Activated naive CD4-positive, alpha-beta T cell treated with anti-CD3 and anti-CD28 coated beads, Interleukin-2, amount 10 ng/mL, durations not matched to agents 7 days and 5 days (primary cell): ENCODE results near the gene LY6G5B.
A peak's percentile ranks its signal among the peaks of the same experiment; 100 is the strongest.

Experiments
- CTCF ChIA-PET: fragments of 350-600 bp; sonication (Branson Sonifier 250); formaldehyde crosslinking; loops from one replicate; lab custom pipeline; 2021; ENCODE audit warnings: antibody characterized with exemption; lab: Charles Lee
- DNase-seq: peaks from one replicate; pipeline ENCODE4 v3.0.0-alpha.2; 2020
- H3K27ac Mint-ChIP-seq: one replicate; pipeline ENCODE4 v1.8.0; 2021; ENCODE audit warnings: mild to moderate bottlenecking, moderate library complexity, mixed read lengths
- H3K27me3 Mint-ChIP-seq: one replicate; pipeline ENCODE4 v1.8.0; 2021; ENCODE audit warnings: mild to moderate bottlenecking, mixed read lengths
- H3K36me3 Mint-ChIP-seq: one replicate; pipeline ENCODE4 v1.8.0; 2021; ENCODE audit warnings: mixed read lengths
- H3K4me1 Mint-ChIP-seq: one replicate; pipeline ENCODE4 v1.8.0; 2021; ENCODE audit warnings: mixed read lengths
- H3K4me3 Mint-ChIP-seq: one replicate; pipeline ENCODE4 v1.8.0; 2021; ENCODE audit warnings: mild to moderate bottlenecking, moderate library complexity, mixed read lengths
- H3K9me3 Mint-ChIP-seq: one replicate; pipeline ENCODE4 v1.8.0; 2021; ENCODE audit warnings: mixed read lengths

Gene LY6G5B

GRCh38 chr6:31632279-31632946 is 37.4 kb upstream of the LY6G5B start:
- Mint-ChIP-seq H3K9me3 (no peaks in the 10 kb centered on the region), H3K27me3 (no peaks in the 10 kb centered on the region), H3K4me1 (peaks cover 2% of the 10 kb centered on the region), H3K27ac (peak overlapping the region; percentile 71), H3K36me3 (peaks cover 73% of the 10 kb centered on the region), H3K4me3 (no peak overlapping the region)
- no peak for DNase-seq
- CTCF ChIA-PET: interaction anchor here (1.2 kb wide), 1 partner anchor 198 kb away, joined by 6 read pairs; no protein-coding TSS in a partner anchor

- no peak for DNase-seq
- CTCF ChIA-PET: interaction anchor here (1.2 kb wide), 1 partner anchor 197 kb away, joined by 6 read pairs; no protein-coding TSS in a partner anchor
- Mint-ChIP-seq H3K36me3 (peaks cover 68% of the 10 kb centered on the region), H3K4me3 (no peak overlapping the region), H3K9me3 (no peaks in the 10 kb centered on the region), H3K27ac (no peak overlapping the region), H3K27me3 (no peaks in the 10 kb centered on the region), H3K4me1 (no peaks in the 10 kb centered on the region)
Observed at GRCh38 chr6:31633447-31633846, 36.3 kb upstream of the LY6G5B start.

DNA sequence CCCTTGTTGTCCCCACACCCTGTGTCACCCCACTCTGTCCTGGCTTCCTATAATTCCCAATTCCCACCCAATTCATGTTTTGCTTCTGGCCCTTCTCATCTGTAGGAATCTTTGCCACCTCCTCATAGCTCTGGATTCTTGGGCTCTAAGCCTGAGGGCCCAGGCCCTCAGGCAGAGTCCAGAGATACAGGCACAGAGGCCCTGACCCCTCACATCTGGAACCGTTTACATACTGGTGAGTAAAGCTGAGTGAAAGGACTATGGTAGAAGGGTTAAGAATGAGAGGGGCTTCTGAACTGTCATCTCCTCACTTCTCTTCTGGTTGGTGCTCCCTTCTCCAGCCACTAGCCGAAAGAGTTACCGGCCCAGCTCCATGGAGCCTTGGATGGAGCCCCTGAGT is 35.6 kb upstream of the LY6G5B start:
- Mint-ChIP-seq H3K27ac (peak overlapping the region; percentile 25), H3K27me3 (no peaks in the 10 kb centered on the region), H3K9me3 (no peaks in the 10 kb centered on the region), H3K4me1 (no peaks in the 10 kb centered on the region), H3K4me3 (no peak overlapping the region), H3K36me3 (peaks cover 67% of the 10 kb centered on the region)
- CTCF ChIA-PET: no interaction called here
- no peak for DNase-seq

DNA sequence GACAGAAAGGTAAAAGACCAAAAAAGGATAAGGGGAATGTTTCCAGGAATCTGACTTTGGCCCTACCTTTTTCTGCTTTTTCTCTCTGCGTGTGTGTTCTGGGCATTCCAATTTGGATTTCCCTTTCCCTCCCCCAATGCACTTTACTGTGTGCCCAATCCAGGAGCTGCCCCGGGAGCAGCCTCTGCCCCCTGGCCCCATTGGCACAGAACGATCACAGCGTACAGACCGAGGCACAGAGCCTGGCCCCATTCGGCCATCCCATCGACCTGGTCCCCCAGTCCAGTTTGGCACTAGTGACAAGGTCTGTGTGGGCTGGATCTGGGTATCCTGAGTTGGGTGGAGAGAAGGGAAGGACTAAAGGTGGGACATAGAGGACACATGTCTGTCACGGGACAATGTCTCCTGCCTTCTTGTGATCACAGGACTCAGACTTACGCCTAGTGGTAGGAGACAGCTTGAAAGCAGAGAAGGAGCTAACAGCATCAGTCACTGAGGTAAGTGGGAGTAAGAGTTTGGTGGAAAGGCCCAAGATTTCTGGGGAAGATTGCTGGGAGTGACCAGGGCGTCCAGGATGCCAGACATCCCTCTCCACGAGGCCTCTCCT is 34.7 kb upstream of the LY6G5B start:
- Mint-ChIP-seq H3K4me1 (no peaks in the 10 kb centered on the region), H3K9me3 (no peaks in the 10 kb centered on the region), H3K4me3 (no peak overlapping the region), H3K36me3 (peaks cover 65% of the 10 kb centered on the region), H3K27me3 (no peaks in the 10 kb centered on the region), H3K27ac (peak overlapping the region; percentile 9)
- CTCF ChIA-PET: no interaction called here
- DNase-seq: no peak

DNA sequence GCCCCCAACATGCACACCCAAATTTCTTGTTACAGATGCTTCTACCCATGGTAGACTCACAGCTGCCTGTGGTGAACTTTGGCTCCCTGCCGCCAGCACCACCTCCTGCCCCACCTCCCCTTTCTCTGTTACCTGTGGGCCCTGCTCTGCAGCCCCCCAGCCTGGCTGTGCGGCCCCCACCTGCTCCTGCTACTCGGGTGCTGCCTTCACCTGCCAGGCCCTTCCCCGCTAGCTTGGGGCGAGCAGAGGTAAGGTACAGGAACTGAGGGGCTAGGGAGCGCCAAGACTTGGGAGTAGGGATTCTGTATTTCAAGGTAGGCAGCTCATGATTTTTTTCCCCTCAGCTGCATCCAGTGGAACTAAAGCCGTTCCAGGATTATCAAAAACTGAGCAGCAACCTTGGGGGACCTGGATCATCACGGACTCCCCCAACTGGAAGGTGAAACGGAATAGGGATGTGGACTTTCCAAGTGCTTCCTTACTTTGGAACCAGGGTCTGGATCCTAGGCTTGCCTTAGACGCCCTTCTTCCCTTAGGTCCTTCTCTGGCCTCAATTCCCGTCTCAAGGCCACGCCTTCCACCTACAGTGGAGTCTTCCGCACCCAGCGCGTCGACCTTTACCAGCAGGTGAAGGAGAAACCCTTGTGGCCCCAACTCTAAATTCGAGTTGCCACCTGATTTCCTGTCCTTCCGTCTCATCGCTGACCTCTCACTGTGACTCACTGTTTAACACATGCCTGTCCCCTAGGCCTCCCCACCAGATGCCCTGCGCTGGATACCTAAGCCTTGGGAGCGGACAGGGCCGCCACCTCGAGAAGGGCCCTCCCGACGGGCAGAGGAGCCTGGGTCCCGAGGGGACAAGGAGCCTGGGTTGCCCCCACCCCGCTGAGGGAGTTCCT is 32.8 kb upstream of the LY6G5B start:
- CTCF ChIA-PET: no interaction called here
- no peaks in the 10 kb centered on the region for H3K4me1 Mint-ChIP-seq
- H3K4me3 Mint-ChIP-seq: no peak overlapping the region
- H3K9me3 Mint-ChIP-seq: no peaks in the 10 kb centered on the region
- H3K36me3 Mint-ChIP-seq: peaks cover 67% of the 10 kb centered on the region
- no peak for DNase-seq
- no peak overlapping the region for H3K27ac Mint-ChIP-seq
- no peaks in the 10 kb centered on the region for H3K27me3 Mint-ChIP-seq

DNA sequence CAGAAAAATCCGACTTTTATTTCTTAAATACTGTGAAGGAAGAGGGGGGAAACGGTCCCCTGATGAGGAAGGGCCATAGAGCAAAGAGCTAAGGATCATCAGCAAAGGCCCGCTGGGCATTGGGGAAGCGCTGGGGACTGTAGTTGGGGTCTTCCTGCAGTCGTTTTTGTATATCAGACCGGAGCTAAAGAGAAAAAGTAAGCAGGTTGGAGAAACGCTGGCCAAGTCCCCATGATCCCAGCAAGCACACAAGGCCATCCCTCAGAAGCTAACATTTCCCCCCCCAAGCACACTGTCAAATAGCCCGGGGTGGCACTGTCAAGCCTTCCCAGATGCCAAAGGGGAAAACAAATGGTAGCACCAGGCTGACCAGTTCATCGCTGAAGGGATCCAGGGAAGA is 30.7 kb upstream of the LY6G5B start:
- H3K9me3 Mint-ChIP-seq: no peaks in the 10 kb centered on the region
- no peaks in the 10 kb centered on the region for H3K4me1 Mint-ChIP-seq
- peaks cover 60% of the 10 kb centered on the region for H3K36me3 Mint-ChIP-seq
- H3K27ac Mint-ChIP-seq: no peak overlapping the region
- CTCF ChIA-PET: interaction anchor here (1.1 kb wide), 1 partner anchor 52 kb away, joined by 3 read pairs; no protein-coding TSS in a partner anchor
- no peak overlapping the region for H3K4me3 Mint-ChIP-seq
- H3K27me3 Mint-ChIP-seq: no peaks in the 10 kb centered on the region
- no peak for DNase-seq

DNA sequence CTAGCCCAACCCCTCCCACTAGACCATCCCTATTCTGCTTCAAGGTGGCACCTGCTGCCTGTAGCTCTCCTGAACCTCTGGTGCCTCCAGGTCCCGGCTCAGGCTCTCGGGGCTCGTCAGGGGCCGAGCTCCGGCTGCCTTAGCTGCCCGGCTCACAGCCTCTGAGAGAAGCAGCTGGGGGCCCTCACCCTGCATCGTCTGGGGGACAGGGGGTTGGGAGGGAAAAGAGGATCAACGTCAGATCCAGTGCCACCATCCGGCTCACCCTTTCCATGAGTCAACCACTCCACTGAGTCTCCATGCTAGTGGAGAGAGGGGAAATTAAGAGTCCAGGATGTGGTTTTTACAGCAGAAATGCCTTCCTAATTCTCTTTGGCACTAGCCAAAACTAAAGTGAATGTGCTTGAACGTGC is 30.3 kb upstream of the LY6G5B start:
- Mint-ChIP-seq H3K27me3 (no peaks in the 10 kb centered on the region), H3K4me3 (no peak overlapping the region), H3K4me1 (no peaks in the 10 kb centered on the region), H3K9me3 (no peaks in the 10 kb centered on the region), H3K36me3 (peaks cover 58% of the 10 kb centered on the region), H3K27ac (no peak overlapping the region)
- CTCF ChIA-PET: interaction anchor here (1.0 to 1.1 kb wide), 2 partner anchors 10 to 51 kb away, joined by 3 read pairs; no protein-coding TSS in a partner anchor
- DNase-seq: no peak

DNA sequence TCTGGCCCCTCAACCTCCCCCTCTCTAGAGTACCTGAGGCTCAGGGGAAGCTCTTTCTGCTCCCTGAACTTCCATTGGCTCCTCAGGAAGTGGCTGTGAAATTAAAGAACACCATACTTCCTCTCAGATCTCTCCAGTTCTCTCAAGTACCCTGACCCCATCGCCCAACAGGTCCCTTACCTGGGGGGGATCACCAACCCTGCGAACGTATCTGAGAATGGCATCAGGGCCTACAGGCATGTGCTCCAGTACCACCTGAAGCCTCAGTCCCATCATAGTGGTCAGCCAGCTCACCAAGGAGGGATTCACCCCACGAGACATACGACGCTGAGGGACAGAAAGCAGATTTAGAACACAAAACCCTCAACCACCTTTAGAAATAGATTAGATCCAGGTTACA is 29.2 kb upstream of the LY6G5B start:
- Mint-ChIP-seq H3K4me3 (no peak overlapping the region), H3K27me3 (no peaks in the 10 kb centered on the region), H3K27ac (peak overlapping the region; percentile 49), H3K36me3 (peaks cover 63% of the 10 kb centered on the region), H3K4me1 (peaks cover 4% of the 10 kb centered on the region), H3K9me3 (no peaks in the 10 kb centered on the region)
- no peak for DNase-seq
- CTCF ChIA-PET: interaction anchor here (1.0 kb wide), 1 partner anchor 11 kb away, joined by 3 read pairs; no protein-coding TSS in a partner anchor

DNA sequence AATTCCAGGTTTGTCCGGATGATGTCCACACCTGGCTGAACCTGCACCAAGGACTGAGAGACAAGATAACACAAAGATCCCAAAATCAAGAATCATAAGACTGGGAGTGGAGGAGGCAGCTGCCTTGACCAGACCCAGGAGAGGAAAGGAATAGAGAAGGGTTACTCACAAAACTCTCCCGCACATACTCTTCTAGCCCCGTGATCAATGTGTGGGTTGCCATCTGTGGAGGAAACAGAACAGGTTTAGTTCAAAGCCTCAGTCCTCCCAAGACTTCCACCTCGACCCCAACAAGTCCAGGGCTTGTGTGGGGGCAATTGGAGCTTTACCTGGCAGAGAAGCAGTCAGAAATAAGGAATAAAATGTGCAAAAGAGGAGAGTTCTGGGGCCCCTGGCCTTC is 28.4 kb upstream of the LY6G5B start:
- H3K9me3 Mint-ChIP-seq: no peaks in the 10 kb centered on the region
- H3K27ac Mint-ChIP-seq: peak overlapping the region; percentile 70
- DNase-seq: no peak
- CTCF ChIA-PET: no interaction called here
- H3K36me3 Mint-ChIP-seq: peaks cover 61% of the 10 kb centered on the region
- no peaks in the 10 kb centered on the region for H3K27me3 Mint-ChIP-seq
- H3K4me1 Mint-ChIP-seq: peaks cover 4% of the 10 kb centered on the region
- no peak overlapping the region for H3K4me3 Mint-ChIP-seq

- CTCF ChIA-PET: interaction anchor here (0.6 kb wide), 1 partner anchor 172 kb away, joined by 3 read pairs; no protein-coding TSS in a partner anchor
- Mint-ChIP-seq H3K4me1 (peaks cover 4% of the 10 kb centered on the region), H3K9me3 (no peaks in the 10 kb centered on the region), H3K36me3 (peaks cover 60% of the 10 kb centered on the region), H3K27ac (no peak overlapping the region), H3K4me3 (no peak overlapping the region), H3K27me3 (no peaks in the 10 kb centered on the region)
- no peak for DNase-seq
Observed at GRCh38 chr6:31642798-31643570, 26.8 kb upstream of the LY6G5B start.

GRCh38 chr6:31643818-31644454 is 25.8 kb upstream of the LY6G5B start:
- Mint-ChIP-seq H3K27ac (no peak overlapping the region), H3K4me1 (peaks cover 7% of the 10 kb centered on the region), H3K27me3 (no peaks in the 10 kb centered on the region), H3K4me3 (no peak overlapping the region), H3K36me3 (peaks cover 63% of the 10 kb centered on the region), H3K9me3 (no peaks in the 10 kb centered on the region)
- CTCF ChIA-PET: no interaction called here
- DNase-seq: no peak

DNA sequence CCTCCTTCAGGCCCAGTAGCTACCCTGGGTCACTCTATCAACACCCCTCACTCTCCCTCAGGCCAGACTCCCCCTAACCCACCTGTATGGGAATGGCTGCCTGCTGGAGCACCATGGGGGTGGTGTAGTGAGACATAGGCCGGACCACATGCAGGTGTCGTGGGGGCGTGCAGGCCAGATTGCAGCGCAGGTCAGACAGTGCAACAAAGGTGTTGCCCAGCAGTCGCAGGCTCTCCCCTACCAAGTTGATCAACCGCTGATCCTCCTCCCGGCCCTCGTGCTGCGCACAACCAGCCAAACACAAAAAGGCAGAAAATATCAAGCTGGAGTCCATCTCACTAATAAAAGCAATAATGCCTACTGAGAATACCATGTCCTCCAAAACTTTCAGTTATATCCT is 24.5 kb upstream of the LY6G5B start:
- H3K36me3 Mint-ChIP-seq: peaks cover 65% of the 10 kb centered on the region
- H3K4me3 Mint-ChIP-seq: no peak overlapping the region
- no peak overlapping the region for H3K27ac Mint-ChIP-seq
- H3K4me1 Mint-ChIP-seq: peaks cover 14% of the 10 kb centered on the region
- CTCF ChIA-PET: no interaction called here
- no peaks in the 10 kb centered on the region for H3K9me3 Mint-ChIP-seq
- no peak for DNase-seq
- H3K27me3 Mint-ChIP-seq: no peaks in the 10 kb centered on the region

- Mint-ChIP-seq H3K9me3 (no peaks in the 10 kb centered on the region), H3K4me3 (peak overlapping the region; percentile 98), H3K27me3 (no peaks in the 10 kb centered on the region), H3K36me3 (peaks cover 54% of the 10 kb centered on the region), H3K27ac (peak overlapping the region; percentile 99), H3K4me1 (peaks cover 54% of the 10 kb centered on the region)
- no peak for DNase-seq
- CTCF ChIA-PET: interaction anchor here (0.7 to 2.4 kb wide), 6 partner anchors 12 to 154 kb away, joined by 3 to 9 read pairs (median 3); partner anchors contain the start of gene ATP6V1G2
Observed at GRCh38 chr6:31651602-31652191, 18.1 kb upstream of the LY6G5B start.
